K562 (cell line): ENCODE measurements around the gene FLT1. TPM values are rescaled to one million over a fixed set of nuclear protein-coding genes. Genes with fewer than 3 reads are reported as not detected.

Source experiments
- CHD7 ChIP-seq: fragments of 200-600 bp; sonication (generic); IDR thresholded peaks from one replicate; pipeline ENCODE4 v1.6.1; 2012; ENCODE audit warnings: mild to moderate bottlenecking, low read depth, low read length, inconsistent platforms
- GTF3C2 ChIP-seq: IDR thresholded peaks from 3 replicates; pipeline ENCODE4 v1.6.1; 2011; ENCODE audit warnings: borderline replicate concordance, mild to moderate bottlenecking, moderate library complexity; ENCODE audit not compliant: insufficient read length; ENCODE audit errors: extremely low read depth
- ILF3 ChIP-seq: fragments of 450-650 bp; IDR thresholded peaks from 2 replicates; pipeline ENCODE4 v1.6.1; 2018; ENCODE audit warnings: antibody characterized with exemption, mild to moderate bottlenecking, moderate library complexity, borderline replicate concordance
- PBX2 ChIP-seq, 2 experiments: IDR thresholded peaks in 1 of 2; conservative IDR thresholded peaks in 1 of 2; 2 replicates each; pipeline ENCODE4 v1.6.1; 2016; ENCODE audit warnings: low read depth in 2 of 2, mild to moderate bottlenecking in 1 of 2, missing compliant biosample characterization in 1 of 2, missing genetic modification characterization in 1 of 2, moderate library complexity in 1 of 2
- RBM39 ChIP-seq: fragments of 200-400 bp; formaldehyde crosslinking; optimal IDR thresholded peaks from 2 replicates; pipeline ENCODE3; 2018; ENCODE audit warnings: low read depth, low read length
- SIN3A ChIP-seq, 2 experiments: fragments of 150-350 bp in 1 of 2; IDR thresholded peaks; 2 replicates each; pipeline ENCODE4 v1.6.1; 2011 to 2016; ENCODE audit warnings: borderline replicate concordance in 2 of 2, low read depth in 2 of 2, low read length in 2 of 2, mild to moderate bottlenecking in 2 of 2, moderate library complexity in 2 of 2; ENCODE audit not compliant: control insufficient read depth in 1 of 2
- XRCC4 ChIP-seq: IDR thresholded peaks from one replicate; pipeline ENCODE4 v1.6.1; 2011; ENCODE audit not compliant: insufficient read depth, insufficient read length; ENCODE audit errors: extremely low read depth
- ZC3H8 ChIP-seq: fragments of 450-650 bp; IDR thresholded peaks from 2 replicates; pipeline ENCODE4 v1.6.1; 2017
- ZNF507 ChIP-seq: conservative IDR thresholded peaks from 2 replicates; pipeline ENCODE4 v1.6.1; 2017; ENCODE audit warnings: missing genetic modification characterization, missing compliant biosample characterization
- ZNF699 ChIP-seq: fragments of 250-450 bp; sonication (Bioruptor Pico); IDR thresholded peaks from 2 replicates; pipeline ENCODE4 v1.8.0; 2021; ENCODE audit warnings: mild to moderate bottlenecking, moderate library complexity; ENCODE audit not compliant: insufficient replicate concordance
- polyA plus RNA-seq, 8 experiments: library from polyadenylated mRNA; depleted of rRNA in 4 of 8; stranded (reverse) in 5 of 8; unstranded in 3 of 8; fragments of >200 nt; fragmentation: Nextera tagmentation in 2 of 8; fragmentation: Illumina TruSeq in 1 of 8; extraction: Ambion mirVana in 2 of 8; extraction: Trizol in 1 of 8; gene quantifications; 2 replicates each; pipeline versions ENCODE4 v1.2.1 to v1.2.3, GENCODE V29; 2011 to 2014; ENCODE audit warnings: inconsistent platforms in 1 of 8, missing spikeins in 1 of 8
- total RNA-seq, 7 experiments: library from RNA; depleted of rRNA in 6 of 7; stranded (reverse); fragments of >200 nt in 6 of 7; fragmentation: Illumina TruSeq in 2 of 7; extraction: Trizol in 2 of 7; gene quantifications; 2 replicates each; pipeline versions ENCODE4 v1.2.1 to v1.2.3, GENCODE V29; 2011 to 2021; ENCODE audit warnings: low replicate concordance in 1 of 7

The FLT1 gene
- total and polyA plus RNA-seq, 9 of the 15 experiments (the other 6 are each of a cell fraction or from before 2014, with no cell fraction given), result 0.01 to 2.0 (median 0.22) TPM

- TF ChIP-seq CHD7 (no peak), GTF3C2 (no peak), SIN3A (IDR thresholded peaks at IDR 0.05; ENCODE audit: borderline replicate concordance in 2 of 2, control insufficient read depth in 1 of 2, low read depth in 2 of 2, low read length in 2 of 2) (no peak), ZNF699 (CRISPR knock-in tag) (no peak), ZC3H8 (no peak), ILF3 (no peak), XRCC4 (no peak), RBM39 (no peak), PBX2 (CRISPR knock-in tag; IDR thresholded peaks at IDR 0.05; ENCODE audit: low read depth) (no peak), PBX2 (tag; conservative IDR thresholded peaks at IDR 0.05; ENCODE audit: low read depth) (no peak), ZNF507 (tag) (no peak)
Observed at GRCh38 chr13:28319528-28319927, 175.4 kb downstream of the FLT1 start (continued).
